HuH-7.5 (cell line): ENCODE results near the gene IFNGR2.
"Not testable (repeated sequence)": the region's sequence is repeated elsewhere in the genome, so short reads cannot be mapped to it uniquely, and the experiment has no call there.

Experiments used
- DNase-seq: peaks from one replicate; pipeline ENCODE4 v3.0.0; 2011; ENCODE audit warnings: low spot score

Gene IFNGR2

GRCh38 chr21:33377221-33377920 lies 25.8 kb upstream of the IFNGR2 start:
- DNase-seq, result no peak

DNA sequence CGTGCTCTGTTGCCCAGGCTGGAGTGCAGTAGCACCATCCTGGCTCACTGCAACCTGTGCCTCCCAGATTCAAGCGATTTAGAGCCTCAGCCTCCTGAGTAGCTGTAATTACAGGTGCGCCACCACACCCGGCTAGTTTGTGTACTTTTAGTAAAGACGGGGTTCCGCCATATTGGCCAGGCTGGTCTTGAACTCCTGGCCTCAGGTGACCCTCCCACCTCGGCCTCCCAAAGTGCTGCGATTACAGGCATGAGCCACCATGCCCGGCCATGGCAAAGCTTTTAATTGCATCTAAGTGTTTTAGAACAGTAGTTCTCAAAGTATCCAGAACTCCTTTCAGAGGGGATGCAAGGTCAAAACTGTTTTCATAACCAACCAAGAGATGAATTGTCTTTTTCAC lies 25.1 kb upstream of the IFNGR2 start:
- DNase-seq, result no peak

- DNase-seq, result not testable (repeated sequence)
These were observed 23.3 kb upstream of the IFNGR2 start for GRCh38 chr21:33379934-33380333.

GRCh38 chr21:33380483-33380998 lies 22.7 kb upstream of the IFNGR2 start:
- no peak for DNase-seq

- not testable (repeated sequence) for DNase-seq
These were observed 21.8 kb upstream of the IFNGR2 start for GRCh38 chr21:33381381-33381780.

- DNase-seq, result no peak
These were observed 19.9 kb upstream of the IFNGR2 start for GRCh38 chr21:33383056-33383888.

DNA sequence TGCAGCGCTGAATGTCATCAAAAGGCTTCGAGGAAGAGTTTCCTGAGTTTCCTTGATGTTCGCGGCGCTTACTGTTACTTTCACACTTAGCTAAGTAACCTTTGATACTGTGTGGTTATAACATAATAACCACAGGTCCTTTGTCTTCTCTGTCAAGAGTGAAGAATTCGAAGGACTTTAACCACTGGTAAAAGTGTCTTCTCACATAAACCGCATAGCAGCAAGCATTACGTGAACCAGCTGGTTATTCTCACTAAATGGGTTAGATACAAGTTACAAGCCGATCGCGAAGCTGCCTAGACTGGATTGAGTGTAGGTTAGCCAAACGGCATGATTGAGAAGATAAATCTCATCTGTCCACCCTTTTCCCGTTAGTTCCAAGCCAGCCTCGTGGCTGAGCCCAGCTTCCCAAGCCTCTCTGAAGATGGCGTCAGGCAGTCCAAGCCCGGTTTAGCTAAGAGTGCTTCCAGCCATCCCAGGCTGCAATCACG lies 18.3 kb upstream of the IFNGR2 start:
- no peak for DNase-seq

DNA sequence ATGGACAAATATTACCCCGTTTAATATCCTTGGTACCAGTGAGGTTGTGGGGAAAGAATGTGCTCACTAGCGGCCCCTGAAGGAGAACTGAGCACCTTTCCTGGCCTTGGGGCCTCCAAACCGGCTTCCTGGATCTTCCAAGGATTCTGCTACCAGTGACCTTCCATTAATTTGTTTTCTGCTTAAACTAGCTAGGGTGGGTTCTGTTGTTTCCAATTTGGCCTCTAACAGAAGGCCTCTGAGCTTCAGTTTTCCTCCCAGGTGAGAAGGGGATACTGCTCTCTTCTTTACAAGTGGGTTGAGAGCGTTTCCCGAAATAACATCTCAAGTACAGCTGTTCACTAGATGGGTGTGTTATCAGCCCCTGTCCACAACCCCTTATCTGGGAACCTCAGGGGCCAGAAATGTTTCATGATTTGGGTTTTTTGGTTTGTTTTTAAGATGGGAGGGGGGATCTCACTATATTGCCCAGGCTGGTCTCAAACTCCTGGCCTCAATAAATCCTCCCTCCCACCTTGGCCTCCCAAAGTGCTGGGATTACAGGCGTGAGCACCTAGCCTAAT lies 16.9 kb upstream of the IFNGR2 start:
- no peak for DNase-seq

- no peak for DNase-seq
These were observed 15.9 kb upstream of the IFNGR2 start for GRCh38 chr21:33387294-33387693.

DNA sequence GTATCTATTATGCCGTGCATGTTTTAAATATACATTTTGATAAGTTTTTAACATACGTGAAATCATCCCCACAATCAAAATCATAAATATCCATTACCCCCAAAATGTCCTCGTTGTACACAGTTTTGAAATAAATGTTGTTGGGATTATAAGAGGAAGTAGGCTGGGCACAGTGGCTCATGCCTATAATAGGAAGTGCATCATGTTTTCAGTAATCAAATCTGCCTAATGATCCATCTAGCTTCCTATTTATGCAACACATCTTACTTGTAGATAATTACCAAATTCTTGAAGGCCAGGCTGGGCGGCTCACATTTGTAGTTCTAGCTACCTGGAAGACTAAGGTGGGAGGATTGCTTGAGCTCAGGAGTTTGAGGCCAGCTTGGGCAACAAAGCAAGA lies 15.0 kb upstream of the IFNGR2 start:
- no peak for DNase-seq

DNA sequence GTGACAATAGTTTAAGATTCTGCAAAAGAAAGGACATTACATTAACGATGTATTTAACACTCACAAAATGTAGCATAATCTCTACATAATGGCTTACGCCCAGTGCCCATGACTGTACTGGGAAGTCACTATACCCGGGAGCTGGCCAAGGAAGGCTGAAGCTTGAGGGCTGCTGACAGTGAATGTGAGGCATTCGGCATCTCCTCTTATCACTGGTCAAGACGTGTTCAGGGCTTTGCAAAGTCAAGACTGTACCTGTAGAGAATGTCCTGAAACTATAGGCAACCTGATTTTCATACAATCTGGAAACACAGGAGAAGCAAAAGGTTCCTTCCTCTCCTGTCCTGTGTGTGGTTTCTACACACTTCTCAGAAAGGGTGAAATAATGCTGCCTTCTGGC lies 12.7 kb upstream of the IFNGR2 start:
- DNase-seq, result no peak

DNA sequence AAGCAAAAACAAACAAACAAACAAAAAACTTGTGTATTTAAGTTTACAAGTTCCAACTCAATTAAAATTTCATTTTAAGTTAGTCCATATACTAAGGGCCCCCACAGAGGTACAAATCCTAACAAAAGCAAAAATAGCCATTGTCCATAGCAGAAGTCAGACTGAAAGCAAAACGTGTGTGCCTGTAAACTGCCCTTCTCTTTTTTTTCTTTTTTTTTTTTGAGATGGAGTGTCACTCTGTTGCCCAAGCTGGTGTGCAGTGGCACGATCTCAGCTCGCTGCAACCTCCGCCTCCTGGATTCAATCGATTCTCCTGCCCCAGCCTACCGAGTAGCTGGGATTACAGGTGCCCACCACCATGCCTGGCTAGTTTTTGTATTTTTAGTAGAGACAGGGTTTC lies 11.6 kb upstream of the IFNGR2 start:
- no peak for DNase-seq

- no peak for DNase-seq
These were observed 10.8 kb upstream of the IFNGR2 start for GRCh38 chr21:33392284-33392985.

DNA sequence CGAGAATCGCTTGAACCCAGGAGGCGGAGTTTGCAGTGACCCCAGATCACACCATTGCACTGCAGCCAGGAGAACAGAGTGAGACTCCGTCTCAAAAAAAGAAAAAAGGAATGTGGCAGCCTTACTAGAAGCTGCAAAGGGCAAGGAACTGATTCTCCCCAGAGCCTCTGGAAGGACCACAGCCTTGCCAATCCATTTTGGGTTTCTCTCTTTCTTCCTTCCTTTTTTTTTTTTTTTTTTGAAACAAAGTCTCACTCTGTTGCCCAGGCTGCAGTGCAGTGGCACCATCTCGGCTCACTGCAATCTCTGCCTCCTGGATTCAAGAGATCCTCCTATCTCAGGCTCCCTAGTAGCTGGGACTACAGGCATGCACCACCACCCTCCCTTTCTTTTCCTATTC lies 9.9 kb upstream of the IFNGR2 start:
- no peak for DNase-seq

DNA sequence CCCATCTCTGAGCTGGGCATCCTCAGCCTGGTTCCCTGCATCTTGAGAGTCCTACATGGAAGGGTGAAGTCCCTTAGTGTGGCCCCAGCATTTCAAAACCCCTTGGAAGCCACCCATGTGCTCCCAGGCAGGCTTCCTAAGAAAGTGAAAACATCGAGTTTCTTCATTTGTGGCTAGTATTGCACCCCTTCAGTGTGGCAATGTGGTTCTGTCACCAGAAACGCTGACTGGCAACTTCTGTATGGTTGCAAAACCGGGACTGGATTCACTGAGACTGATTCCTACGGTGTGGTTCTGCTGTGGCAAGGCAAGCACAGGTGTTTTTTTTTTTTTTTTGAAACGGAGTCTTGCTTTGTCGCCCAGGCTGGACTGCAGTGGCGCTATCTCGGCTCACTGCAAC lies 9.0 kb upstream of the IFNGR2 start:
- DNase-seq, result no peak

DNA sequence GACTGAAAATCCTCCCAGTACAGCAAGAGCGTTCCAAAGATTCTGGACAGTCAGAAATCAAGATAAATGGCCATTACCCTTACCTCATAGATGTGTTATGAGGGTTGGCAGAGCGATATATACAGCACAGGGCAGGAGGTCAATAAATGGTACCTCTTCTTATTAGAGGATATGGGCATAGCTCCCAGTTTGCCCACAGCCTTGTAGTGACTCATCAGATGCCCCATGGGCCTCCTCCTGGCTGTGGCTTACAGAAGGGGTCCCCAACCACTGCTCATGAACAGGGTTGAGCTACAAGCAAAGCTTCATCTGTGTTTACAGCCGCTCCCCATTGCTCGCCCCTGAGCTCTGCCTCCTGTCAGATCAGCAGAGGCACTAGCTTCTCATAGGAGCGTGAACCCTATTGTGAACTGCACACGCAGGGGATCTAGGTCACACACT lies 7.3 kb upstream of the IFNGR2 start:
- no peak for DNase-seq

- DNase-seq, result no peak
These were observed 6.8 kb upstream of the IFNGR2 start for GRCh38 chr21:33396436-33396835.

DNA sequence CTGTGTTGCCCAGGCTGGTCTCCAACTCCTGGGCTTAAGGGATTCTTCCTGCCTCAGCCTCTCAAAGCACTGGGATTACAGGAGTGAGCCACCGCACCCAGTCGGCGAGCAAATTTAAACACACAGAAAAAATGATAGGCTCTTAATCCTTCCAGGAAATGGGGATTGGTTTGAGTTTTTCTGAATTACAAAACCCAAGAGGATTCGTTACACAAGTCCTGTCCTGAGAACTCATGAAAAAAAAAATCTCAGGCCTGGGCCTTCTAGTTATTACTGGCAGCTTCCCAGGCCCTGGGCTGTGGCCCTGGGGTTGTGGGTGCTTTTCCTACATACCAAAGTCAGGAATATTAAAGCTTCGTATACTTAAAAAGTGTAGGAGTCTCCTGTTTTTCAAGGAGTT lies 6.3 kb upstream of the IFNGR2 start:
- no peak for DNase-seq

DNA sequence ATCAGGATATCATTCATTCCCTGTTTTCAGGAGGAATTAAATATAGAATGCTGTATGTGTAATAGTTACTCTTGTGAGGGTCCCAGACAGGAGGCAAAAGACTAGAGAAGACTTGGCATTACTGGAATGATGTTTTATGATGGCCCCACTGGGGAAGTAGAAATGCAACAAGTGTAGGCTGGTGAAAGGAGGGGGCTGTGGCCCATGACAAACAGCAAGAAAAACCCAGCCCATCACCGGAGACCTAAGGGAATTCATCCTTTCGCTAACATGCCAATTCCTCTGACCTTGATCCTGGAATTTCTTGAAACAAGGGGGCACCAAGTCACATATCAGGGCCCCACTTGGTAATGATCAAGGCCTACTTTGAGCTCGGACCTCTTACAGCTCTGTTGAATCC lies 5.5 kb upstream of the IFNGR2 start:
- DNase-seq, result no peak

GRCh38 chr21:33398361-33398760 lies 4.9 kb upstream of the IFNGR2 start:
- DNase-seq, result no peak

- no peak for DNase-seq
These were observed 1.6 kb upstream of the IFNGR2 start for GRCh38 chr21:33401630-33401992.
